NCI-H524 (cell line): ENCODE data around the gene LAMC2.
"Not testable (repeated sequence)": the region's sequence is repeated elsewhere in the genome, so short reads cannot be mapped to it uniquely, and the experiment has no call there.

Experiments
- DNase-seq, 2 experiments: peaks; one replicate each; lab custom pipeline; 2025; lab: John Stamatoyannopoulos, UW

Gene LAMC2

GRCh38 chr1:183185941-183186490 lies at the start of gene LAMC2:
Gene LAMC2, plus strand, starts transcription at chr1:183186264. Its CDS starts 89 bp downstream, at chr1:183186353.
- DNase-seq: no peak

GRCh38 chr1:183137782-183138181 lies 48.3 kb upstream of the LAMC2 start:
- no peak for DNase-seq

- no peak for DNase-seq
These were observed 47.8 kb upstream of the LAMC2 start for GRCh38 chr1:183138301-183138700.

- DNase-seq: no peak
These were observed 46.7 kb upstream of the LAMC2 start for GRCh38 chr1:183139281-183139942.

- no peak for DNase-seq
These were observed 45.4 kb upstream of the LAMC2 start for GRCh38 chr1:183140633-183141032.

- no peak for DNase-seq
These were observed 43.9 kb upstream of the LAMC2 start for GRCh38 chr1:183142171-183142570.

- DNase-seq: no peak
These were observed 42.3 kb upstream of the LAMC2 start for GRCh38 chr1:183143576-183144315.

- no peak for DNase-seq
These were observed 41.3 kb upstream of the LAMC2 start for GRCh38 chr1:183144752-183145151.

- no peak for DNase-seq
These were observed 38.3 kb upstream of the LAMC2 start for GRCh38 chr1:183147735-183148134.

GRCh38 chr1:183148599-183148998 lies 37.5 kb upstream of the LAMC2 start:
- peak in 1 of 2 experiments; percentile 34 for DNase-seq

- no peak for DNase-seq
These were observed 36.8 kb upstream of the LAMC2 start for GRCh38 chr1:183149273-183149672.

- not testable (repeated sequence) for DNase-seq
These were observed 36.0 kb upstream of the LAMC2 start for GRCh38 chr1:183150032-183150431.

- DNase-seq: no peak
These were observed 35.6 kb upstream of the LAMC2 start for GRCh38 chr1:183150445-183150844.

- DNase-seq: no peak
These were observed 33.9 kb upstream of the LAMC2 start for GRCh38 chr1:183152180-183152579.

GRCh38 chr1:183155939-183156338 lies 30.1 kb upstream of the LAMC2 start:
- DNase-seq: no peak

GRCh38 chr1:183159960-183160359 lies 26.1 kb upstream of the LAMC2 start:
- no peak for DNase-seq

- no peak for DNase-seq
These were observed 24.7 kb upstream of the LAMC2 start for GRCh38 chr1:183161391-183161790.

- DNase-seq: no peak
These were observed 22.7 kb upstream of the LAMC2 start for GRCh38 chr1:183163316-183163715.

- no peak for DNase-seq
These were observed 21.7 kb upstream of the LAMC2 start for GRCh38 chr1:183164340-183164739.

GRCh38 chr1:183164963-183165362 lies 21.1 kb upstream of the LAMC2 start:
- no peak for DNase-seq

GRCh38 chr1:183165456-183165855 lies 20.6 kb upstream of the LAMC2 start:
- no peak for DNase-seq

- no peak for DNase-seq
These were observed 19.6 kb upstream of the LAMC2 start for GRCh38 chr1:183166454-183166853.

GRCh38 chr1:183167676-183168075 lies 18.4 kb upstream of the LAMC2 start:
- DNase-seq: no peak
